SK-N-SH treated with all-trans-retinoic acid at 6 μM for 48 hours (cell line): ENCODE data around the gene PLPPR5.

Experiments
- ATAC-seq: fragments of 200-7000 bp; cut with Tn5 transposase; 3 replicates; pipeline ENCODE4 v1.9.1; 2020; ENCODE audit warnings: mild to moderate bottlenecking, moderate library complexity
- ARNTL ChIP-seq: fragments of 450-650 bp; formaldehyde crosslinking; IDR thresholded peaks from 2 replicates; pipeline ENCODE4 v1.5.0; 2020; ENCODE audit warnings: low read depth, mild to moderate bottlenecking, moderate library complexity, borderline replicate concordance
- BACH2 ChIP-seq: fragments of 250-450 bp; sonication (Bioruptor Pico); IDR thresholded peaks from 2 replicates; pipeline ENCODE4 v1.9.0; 2021; ENCODE audit warnings: mild to moderate bottlenecking, borderline replicate concordance
- CREB5 ChIP-seq: fragments of 250-450 bp; sonication (Bioruptor Pico); IDR thresholded peaks from 2 replicates; pipeline ENCODE4 v1.5.1; 2020; ENCODE audit warnings: low read depth, mild to moderate bottlenecking, moderate library complexity
- CSDC2 ChIP-seq: fragments of 250-450 bp; sonication (Bioruptor Pico); IDR thresholded peaks from 2 replicates; pipeline ENCODE4 v1.5.0; 2020; ENCODE audit warnings: mild to moderate bottlenecking, moderate library complexity
- CSRNP3 ChIP-seq: fragments of 250-450 bp; sonication (Bioruptor Pico); IDR thresholded peaks from 2 replicates; pipeline ENCODE4 v1.5.1; 2021; ENCODE audit warnings: mild to moderate bottlenecking, moderate library complexity
- ESRRG ChIP-seq: fragments of 250-450 bp; sonication (Bioruptor Pico); IDR thresholded peaks from 2 replicates; pipeline ENCODE4 v1.6.1; 2021; ENCODE audit warnings: mild to moderate bottlenecking
- GLIS3 ChIP-seq: fragments of 250-450 bp; sonication (Bioruptor Pico); IDR thresholded peaks from 2 replicates; pipeline ENCODE4 v1.5.0; 2020; ENCODE audit warnings: mild to moderate bottlenecking, moderate library complexity
- ISL1 ChIP-seq: fragments of 250-450 bp; sonication (Bioruptor Pico); IDR thresholded peaks from 2 replicates; pipeline ENCODE4 v2.1.2; 2022; ENCODE audit warnings: mild to moderate bottlenecking, moderate library complexity
- PATZ1 ChIP-seq: fragments of 250-450 bp; sonication (Bioruptor Pico); IDR thresholded peaks from 2 replicates; pipeline ENCODE4 v1.8.0; 2020; ENCODE audit warnings: mild to moderate bottlenecking, moderate library complexity, borderline replicate concordance
- POU6F1 ChIP-seq: fragments of 250-450 bp; sonication (Bioruptor Pico); IDR thresholded peaks from 2 replicates; pipeline ENCODE4 v1.8.0; 2021; ENCODE audit warnings: low read depth, mild to moderate bottlenecking, moderate library complexity, borderline replicate concordance
- PPARA ChIP-seq: fragments of 250-450 bp; sonication (Bioruptor Pico); IDR thresholded peaks from 2 replicates; pipeline ENCODE4 v1.5.0; 2020; ENCODE audit warnings: mild to moderate bottlenecking, borderline replicate concordance
- SNAI2 ChIP-seq: fragments of 250-450 bp; sonication (Bioruptor Pico); IDR thresholded peaks from 2 replicates; pipeline ENCODE4 v1.5.0; 2020; ENCODE audit warnings: mild to moderate bottlenecking, moderate library complexity
- TCF4 ChIP-seq: fragments of 250-450 bp; sonication (Bioruptor Pico); IDR thresholded peaks from 2 replicates; pipeline ENCODE4 v1.8.0; 2021; ENCODE audit warnings: mild to moderate bottlenecking, moderate library complexity, borderline replicate concordance
- TOX ChIP-seq: fragments of 250-450 bp; sonication (Bioruptor Pico); IDR thresholded peaks from 2 replicates; pipeline ENCODE4 v1.8.0; 2021; ENCODE audit warnings: mild to moderate bottlenecking, moderate library complexity, borderline replicate concordance
- TSHZ2 ChIP-seq: fragments of 250-450 bp; sonication (Bioruptor Pico); IDR thresholded peaks from 2 replicates; pipeline ENCODE4 v1.5.0; 2020; ENCODE audit warnings: mild to moderate bottlenecking, moderate library complexity
- ZC3H10 ChIP-seq: fragments of 250-450 bp; sonication (Bioruptor Pico); IDR thresholded peaks from 2 replicates; pipeline ENCODE4 v1.5.1; 2021; ENCODE audit warnings: mild to moderate bottlenecking, moderate library complexity
- ZFP3 ChIP-seq: fragments of 250-450 bp; sonication (Bioruptor Pico); IDR thresholded peaks from 2 replicates; pipeline ENCODE4 v1.5.0; 2020; ENCODE audit warnings: mild to moderate bottlenecking, moderate library complexity
- ZNF565 ChIP-seq: fragments of 450-650 bp; formaldehyde crosslinking; conservative IDR thresholded peaks from 2 replicates; pipeline ENCODE4 v1.5.0; 2020; ENCODE audit warnings: low read depth, mild to moderate bottlenecking, moderate library complexity
- ZNF70 ChIP-seq: fragments of 450-650 bp; formaldehyde crosslinking; IDR thresholded peaks from 2 replicates; pipeline ENCODE4 v1.5.0; 2020; ENCODE audit warnings: mild to moderate bottlenecking, moderate library complexity
- ZNF8 ChIP-seq: fragments of 450-650 bp; formaldehyde crosslinking; IDR thresholded peaks from 2 replicates; pipeline ENCODE4 v1.5.0; 2020; ENCODE audit warnings: mild to moderate bottlenecking, moderate library complexity

PLPPR5 gene

GRCh38 chr1:99003581-99004253 lies 944 bp downstream of the PLPPR5 start:
- no peak for ATAC-seq
- no peak for TF ChIP-seq ESRRG (CRISPR knock-in tag)
- no peak for TF ChIP-seq ZNF8 (CRISPR knock-in tag)
- TF ChIP-seq PATZ1 (CRISPR knock-in tag) = no peak
- TF ChIP-seq TSHZ2 (CRISPR knock-in tag) = no peak
- no peak for TF ChIP-seq GLIS3
- TF ChIP-seq PPARA (CRISPR knock-in tag) = no peak
- TF ChIP-seq ARNTL (CRISPR knock-in tag) = no peak
- TF ChIP-seq POU6F1 = no peak
- TF ChIP-seq ZFP3 (CRISPR knock-in tag) = no peak
- TF ChIP-seq TCF4 (CRISPR knock-in tag) = no peak
- no peak for TF ChIP-seq CSDC2 (CRISPR knock-in tag)
- no peak for TF ChIP-seq CREB5 (CRISPR knock-in tag)
- no peak for TF ChIP-seq BACH2 (CRISPR knock-in tag)
- no peak for TF ChIP-seq ZC3H10 (CRISPR knock-in tag)
- no peak for TF ChIP-seq TOX (CRISPR knock-in tag)
- no peak for TF ChIP-seq ISL1 (CRISPR knock-in tag)
- no peak for TF ChIP-seq ZNF565 (CRISPR knock-in tag)

- no peak for TF ChIP-seq CSDC2 (CRISPR knock-in tag)
- no peak for TF ChIP-seq TOX (CRISPR knock-in tag)
- TF ChIP-seq ARNTL (CRISPR knock-in tag) = no peak
- no peak for TF ChIP-seq CSRNP3
- 0 out of 2 replicates have a peak, but pooled peaks have one; percentile 8 for TF ChIP-seq TCF4 (CRISPR knock-in tag)
- TF ChIP-seq ZNF70 (CRISPR knock-in tag) = no peak
- no peak for ATAC-seq
Measured at GRCh38 chr1:98992844-98993243, 11.8 kb downstream of the PLPPR5 start.

- peak; percentile 91 for ATAC-seq
- TF ChIP-seq ZNF565 (CRISPR knock-in tag) (no peak), SNAI2 (CRISPR knock-in tag) (no peak)
Measured at GRCh38 chr1:98991127-98992012, 13.3 kb downstream of the PLPPR5 start.
